CD4-positive, alpha-beta T cell (primary cell): ENCODE data around the gene LDLRAD4. TPM values are rescaled to one million over a fixed set of nuclear protein-coding genes. Genes with fewer than 3 reads are reported as not detected.
A peak's percentile ranks its signal among the peaks of the same experiment; 100 is the strongest.

Source experiments
- ATAC-seq: fragments of 200-7000 bp; cut with Tn5 transposase; one replicate; pipeline ENCODE4 v1.10.0; 2022; ENCODE audit warnings: mild to moderate bottlenecking; ENCODE audit not compliant: poor library complexity
- CTCF ChIA-PET: fragments of 350-600 bp; sonication (Branson Sonifier 250); formaldehyde crosslinking; loops from one replicate; lab custom pipeline; 2021; ENCODE audit warnings: antibody characterized with exemption, inconsistent platforms; lab: Charles Lee
- POLR2A ChIA-PET: fragments of 350-600 bp; sonication (Branson Sonifier 250); formaldehyde crosslinking; loops from one replicate; lab custom pipeline; 2021; ENCODE audit warnings: antibody characterized with exemption, inconsistent platforms; lab: Charles Lee
- DNase-seq, 14 experiments: peaks; one replicate each; pipeline ENCODE4 v3.0.0-alpha.2; 2013 to 2020; ENCODE audit warnings: mixed read lengths in 2 of 14
- H3K27ac ChIP-seq, 2 donors: one replicate each; pipeline versions ENCODE4 v1.5.1 to v1.7.0; 2013; ENCODE audit warnings: low read length in 2 of 2, low read depth in 1 of 2, mild to moderate bottlenecking in 1 of 2
- H3K27me3 ChIP-seq, 2 experiments: 1 replicate in 1 of 2; 2 replicates in 1 of 2; pipeline versions ENCODE4 v1.6.1 to v1.7.0; 2013; ENCODE audit warnings: low read length in 2 of 2, control low read depth in 1 of 2, mild to moderate bottlenecking in 1 of 2, moderate library complexity in 1 of 2; ENCODE audit not compliant: insufficient read depth in 2 of 2, control insufficient read depth in 1 of 2
- H3K36me3 ChIP-seq: one replicate; pipeline ENCODE4 v1.6.1; 2013; ENCODE audit warnings: low read length, control low read depth; ENCODE audit not compliant: insufficient read depth
- H3K4me1 ChIP-seq: one replicate; pipeline ENCODE4 v1.6.1; 2013; ENCODE audit warnings: low read length, control low read depth; ENCODE audit not compliant: insufficient read depth
- H3K4me3 ChIP-seq: one replicate; pipeline ENCODE4 v1.5.1; 2013; ENCODE audit warnings: mild to moderate bottlenecking, low read length, moderate library complexity
- H3K9me3 ChIP-seq, 2 experiments: 1 replicate in 1 of 2; 2 replicates in 1 of 2; pipeline versions ENCODE4 v1.6.1 to v1.7.0; 2013; ENCODE audit warnings: low read length in 2 of 2, mild to moderate bottlenecking in 2 of 2, control low read depth in 1 of 2, moderate library complexity in 1 of 2; ENCODE audit not compliant: control insufficient read depth in 1 of 2, insufficient read depth in 1 of 2
- H3K27ac Mint-ChIP-seq: one replicate; pipeline ENCODE4 v1.8.0; 2020; ENCODE audit warnings: mixed read lengths
- H3K27me3 Mint-ChIP-seq: one replicate; pipeline ENCODE4 v1.8.0; 2021; ENCODE audit warnings: mixed read lengths
- H3K36me3 Mint-ChIP-seq: one replicate; pipeline ENCODE4 v1.8.0; 2021; ENCODE audit warnings: low read depth, mixed read lengths
- H3K4me1 Mint-ChIP-seq: one replicate; pipeline ENCODE4 v1.8.0; 2021; ENCODE audit warnings: low read depth, mixed read lengths
- H3K4me3 Mint-ChIP-seq: one replicate; pipeline ENCODE4 v1.8.0; 2020; ENCODE audit warnings: mild to moderate bottlenecking, mixed read lengths
- H3K9me3 Mint-ChIP-seq: one replicate; pipeline ENCODE4 v1.8.0; 2020; ENCODE audit warnings: mixed read lengths
- intact Hi-C, 2 experiments: fragments of 100-400 bp; cut with DNase I in 1 of 2; cut with micrococcal nuclease in 1 of 2; formaldehyde crosslinking; loops; one replicate each; pipeline versions ENCODE4 v1.15.1 to v1.9.0; 2023 to 2025; cut with DNase I, micrococcal nuclease
- total RNA-seq, 174 experiments: library from RNA in 2 of 174; stranded (reverse) in 2 of 174; gene quantifications; one replicate each; pipeline ENCODE4 v1.2.3 and lab custom pipeline; 2021 to 2026
- TF ChIP-seq, protein P1 (sequence below): fragments of 200-600 bp; IDR thresholded peaks from one replicate; pipeline ENCODE4 v1.8.0; 2022; ENCODE audit warnings: antibody characterized with exemption, mild to moderate bottlenecking

LDLRAD4 gene
- total RNA-seq, 2 experiments from 2014 or later = 51.9 to 52.7 TPM

DNA sequence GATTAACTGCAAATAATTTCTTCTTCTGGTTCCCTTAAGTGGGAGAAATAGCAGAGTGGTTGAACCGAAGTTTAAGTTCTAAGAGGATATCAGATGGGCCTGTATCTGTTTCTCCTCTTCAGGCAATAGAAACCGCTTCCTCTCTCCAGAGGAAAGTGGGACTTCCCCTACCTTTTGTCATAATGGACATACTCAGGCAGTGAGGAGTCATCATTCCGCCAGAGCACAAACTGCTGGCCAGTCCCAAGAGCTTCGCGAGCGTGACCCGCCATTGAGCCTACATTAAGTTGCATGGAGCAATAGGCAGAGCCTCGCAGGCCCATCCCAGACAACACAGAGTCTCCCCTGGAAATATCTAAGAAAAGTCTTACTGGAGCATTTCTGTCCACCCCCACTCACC, 158.9 kb downstream of the LDLRAD4 start:
- intact Hi-C loops = loop anchor here (5.0 to 10.0 kb wide), 5 partner anchors 95 to 747 kb away; no protein-coding TSS in a partner anchor
- DNase-seq = peak in 4 of 14 experiments; percentile 38 to 75 (median 70)
- Mint-ChIP-seq H3K36me3 (peaks cover 6% of the 10 kb centered on the region), H3K27me3 (no peaks in the 10 kb centered on the region), H3K4me1 (peaks cover 82% of the 10 kb centered on the region), H3K9me3 (no peaks in the 10 kb centered on the region), H3K4me3 (peak overlapping the region; percentile 59), H3K27ac (peak overlapping the region; percentile 90)
- Histone ChIP-seq H3K9me3 (no peaks in the 10 kb centered on the region), H3K27me3 (no peaks in the 10 kb centered on the region), H3K27ac (peak overlapping the region; percentile 89 to 92), H3K4me1 (peaks cover 81% of the 10 kb centered on the region), H3K4me3 (peak overlapping the region; percentile 35), H3K36me3 (no peaks in the 10 kb centered on the region)
- ChIA-PET POLR2A (interaction anchor here (0.7 to 2.5 kb wide), 5 partner anchors 13 to 161 kb away, joined by 3 to 10 read pairs (median 4); no protein-coding TSS in a partner anchor), CTCF (interaction anchor here (0.6 to 1.2 kb wide), 2 partner anchors 45 to 161 kb away, joined by 3 read pairs; no protein-coding TSS in a partner anchor)
- TF ChIP-seq, protein P1, sequence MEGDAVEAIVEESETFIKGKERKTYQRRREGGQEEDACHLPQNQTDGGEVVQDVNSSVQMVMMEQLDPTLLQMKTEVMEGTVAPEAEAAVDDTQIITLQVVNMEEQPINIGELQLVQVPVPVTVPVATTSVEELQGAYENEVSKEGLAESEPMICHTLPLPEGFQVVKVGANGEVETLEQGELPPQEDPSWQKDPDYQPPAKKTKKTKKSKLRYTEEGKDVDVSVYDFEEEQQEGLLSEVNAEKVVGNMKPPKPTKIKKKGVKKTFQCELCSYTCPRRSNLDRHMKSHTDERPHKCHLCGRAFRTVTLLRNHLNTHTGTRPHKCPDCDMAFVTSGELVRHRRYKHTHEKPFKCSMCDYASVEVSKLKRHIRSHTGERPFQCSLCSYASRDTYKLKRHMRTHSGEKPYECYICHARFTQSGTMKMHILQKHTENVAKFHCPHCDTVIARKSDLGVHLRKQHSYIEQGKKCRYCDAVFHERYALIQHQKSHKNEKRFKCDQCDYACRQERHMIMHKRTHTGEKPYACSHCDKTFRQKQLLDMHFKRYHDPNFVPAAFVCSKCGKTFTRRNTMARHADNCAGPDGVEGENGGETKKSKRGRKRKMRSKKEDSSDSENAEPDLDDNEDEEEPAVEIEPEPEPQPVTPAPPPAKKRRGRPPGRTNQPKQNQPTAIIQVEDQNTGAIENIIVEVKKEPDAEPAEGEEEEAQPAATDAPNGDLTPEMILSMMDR = no peak
- ATAC-seq = peak; percentile 5

DNA sequence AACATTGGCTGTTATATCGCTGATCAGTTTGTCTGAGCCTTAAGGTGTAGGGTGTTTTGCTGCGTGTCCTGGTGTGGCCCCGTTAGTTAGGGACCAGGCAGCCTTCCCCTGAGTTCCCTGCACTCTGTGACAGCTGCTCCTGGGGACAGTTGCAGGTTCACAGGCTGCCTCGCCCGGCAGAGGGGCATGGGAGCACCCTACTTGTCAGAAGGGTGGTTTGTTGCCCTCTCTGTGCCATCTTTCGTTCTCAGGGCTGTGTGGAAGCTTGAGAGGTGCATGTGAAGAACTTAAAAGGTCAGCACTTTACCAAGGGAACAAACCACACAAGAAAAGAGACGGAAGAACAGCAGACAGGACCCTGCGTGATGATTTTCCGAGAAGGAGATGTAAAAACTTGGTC, 159.6 kb downstream of the LDLRAD4 start:
- ATAC-seq (no peak), DNase-seq (peak in 6 of 14 experiments; percentile 20 to 59 (median 46))
- Mint-ChIP-seq H3K4me1 (peaks cover 82% of the 10 kb centered on the region), H3K9me3 (no peaks in the 10 kb centered on the region), H3K36me3 (peaks cover 12% of the 10 kb centered on the region), H3K27ac (peak overlapping the region; percentile 90), H3K4me3 (peak overlapping the region; percentile 59), H3K27me3 (no peaks in the 10 kb centered on the region)
- ChIA-PET CTCF (no interaction called here), POLR2A (interaction anchor here (0.7 to 2.2 kb wide), 5 partner anchors 11 to 162 kb away, joined by 3 to 10 read pairs (median 3); no protein-coding TSS in a partner anchor)
- TF ChIP-seq, protein P1 = no peak
- H3K4me1 ChIP-seq = peaks cover 85% of the 10 kb centered on the region
- peak overlapping the region; percentile 89 to 92 for H3K27ac ChIP-seq
- intact Hi-C loops = loop anchor here (5.0 to 10.0 kb wide), 5 partner anchors 96 to 747 kb away; no protein-coding TSS in a partner anchor
- no peaks in the 10 kb centered on the region for H3K27me3 ChIP-seq
- H3K4me3 ChIP-seq = peak overlapping the region; percentile 2
- no peaks in the 10 kb centered on the region for H3K9me3 ChIP-seq
- H3K36me3 ChIP-seq = no peaks in the 10 kb centered on the region

DNA sequence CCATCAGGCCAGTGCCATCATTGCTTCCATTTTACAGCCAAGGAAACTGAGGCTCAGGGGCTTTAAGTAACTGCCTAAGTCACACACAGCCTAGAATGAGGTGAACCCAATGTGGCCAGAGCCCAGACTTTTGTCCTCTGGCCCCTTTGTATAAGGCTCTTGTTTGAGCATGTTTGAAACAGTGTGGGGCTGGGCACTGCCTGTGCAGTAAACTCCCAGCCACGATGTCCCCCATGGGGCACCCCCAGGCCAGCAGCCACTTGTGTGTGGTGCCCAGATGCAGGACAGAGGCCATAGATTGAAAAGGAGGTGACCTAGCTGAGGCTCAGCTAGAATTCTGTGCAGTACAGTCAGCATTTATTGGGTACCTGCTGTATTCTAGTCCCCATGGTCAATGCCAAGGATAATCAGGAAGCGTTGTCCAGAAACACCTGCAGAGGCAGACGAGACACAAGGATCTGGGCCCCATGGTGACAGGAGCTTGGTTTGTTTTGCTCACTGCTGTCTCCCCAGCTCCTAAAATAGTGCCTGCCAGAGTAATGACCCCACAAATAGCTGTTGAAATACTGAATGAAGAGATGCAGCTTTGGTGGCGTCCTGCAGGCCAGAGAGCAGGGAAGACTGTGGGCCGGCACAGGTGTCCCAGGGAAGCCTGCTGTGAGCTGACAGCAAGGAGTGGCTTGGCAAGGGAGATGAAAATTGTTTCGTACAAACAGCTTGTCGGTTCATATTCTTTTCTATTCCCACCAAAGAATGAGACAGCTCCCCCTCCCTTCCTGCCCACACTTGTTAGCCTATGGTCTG, 160.7 kb downstream of the LDLRAD4 start:
- H3K9me3 ChIP-seq = no peaks in the 10 kb centered on the region
- H3K9me3 Mint-ChIP-seq = no peaks in the 10 kb centered on the region
- intact Hi-C loops = loop anchor here (5.0 to 10.0 kb wide), 5 partner anchors 97 to 746 kb away; no protein-coding TSS in a partner anchor
- H3K27ac ChIP-seq = peak overlapping the region; percentile 89 to 92
- no peaks in the 10 kb centered on the region for H3K27me3 Mint-ChIP-seq
- peaks cover 14% of the 10 kb centered on the region for H3K36me3 Mint-ChIP-seq
- CTCF ChIA-PET = no interaction called here
- ATAC-seq = no peak
- TF ChIP-seq, protein P1 = no peak
- peaks cover 89% of the 10 kb centered on the region for H3K4me1 Mint-ChIP-seq
- peak overlapping the region; percentile 27 for H3K4me3 Mint-ChIP-seq
- POLR2A ChIA-PET = interaction anchor here (0.7 to 1.3 kb wide), 5 partner anchors 10 to 431 kb away, joined by 3 read pairs; no protein-coding TSS in a partner anchor
- no peaks in the 10 kb centered on the region for H3K36me3 ChIP-seq
- no peaks in the 10 kb centered on the region for H3K27me3 ChIP-seq
- H3K4me1 ChIP-seq = peaks cover 91% of the 10 kb centered on the region
- DNase-seq = no peak
- H3K27ac Mint-ChIP-seq = peak overlapping the region; percentile 90
- no peak overlapping the region for H3K4me3 ChIP-seq
